Tibial nerve (tissue), 4 donors: Measurements from ENCODE around the gene CTNNA1.

Source experiments
- CTCF ChIP-seq, 5 experiments: fragments of 200-600 bp in 3 of 5; fragments of 450-650 bp in 2 of 5; sonication (generic) in 3 of 5; IDR thresholded peaks; one replicate each; pipeline ENCODE4 v1.5.1; 2016 to 2019; ENCODE audit warnings: antibody characterized with exemption in 5 of 5, mild to moderate bottlenecking in 3 of 5, moderate library complexity in 2 of 5
- EP300 ChIP-seq, 2 donors: sonication (generic); formaldehyde crosslinking; IDR thresholded peaks; one replicate each; pipeline ENCODE4 v1.6.1; 2017; ENCODE audit warnings: antibody characterized with exemption in 2 of 2, mild to moderate bottlenecking in 1 of 2

GRCh38 chr5:138840103-138840502 lies 86.9 kb downstream of the CTNNA1 start:
- no peak for TF ChIP-seq EP300 (IDR thresholded peaks at IDR 0.05)
- TF ChIP-seq CTCF (IDR thresholded peaks at IDR 0.05) = no peak
